HEK293T (cell line): ENCODE results near the gene VPS16.

Source experiments
- CTCF ChIA-PET: fragments of 350-600 bp; formaldehyde crosslinking; extraction: SDS; loops from one replicate; lab custom pipeline; 2021; ENCODE audit warnings: antibody characterized with exemption, inconsistent platforms; lab: Yijun Ruan, JAX
- POLR2A ChIA-PET: fragments of 350-600 bp; formaldehyde crosslinking; extraction: SDS; loops from one replicate; lab custom pipeline; 2020; ENCODE audit warnings: antibody characterized with exemption, inconsistent platforms; lab: Yijun Ruan, JAX
- DNase-seq: peaks from one replicate; pipeline ENCODE4 v3.0.0; 2012; ENCODE audit warnings: mixed read lengths; ENCODE audit errors: extremely low spot score
- ARNT ChIP-seq: fragments of 450-650 bp; IDR thresholded peaks from 2 replicates; pipeline ENCODE4 v1.6.1; 2017; ENCODE audit warnings: mild to moderate bottlenecking
- BHLHE40 ChIP-seq: fragments of 450-650 bp; IDR thresholded peaks from 2 replicates; pipeline ENCODE4 v1.6.1; 2016; ENCODE audit warnings: mild to moderate bottlenecking, moderate library complexity, borderline replicate concordance
- CTBP1 ChIP-seq: fragments of 450-650 bp; IDR thresholded peaks from 2 replicates; pipeline ENCODE4 v1.6.1; 2016; ENCODE audit warnings: borderline replicate concordance
- ELF4 ChIP-seq: fragments of 450-650 bp; IDR thresholded peaks from 2 replicates; pipeline ENCODE4 v1.6.1; 2017; ENCODE audit warnings: antibody characterized with exemption
- FOXA1 ChIP-seq: fragments of 450-650 bp; IDR thresholded peaks from 2 replicates; pipeline ENCODE4 v1.6.1; 2016; ENCODE audit warnings: mild to moderate bottlenecking
- FOXK2 ChIP-seq: fragments of 450-650 bp; IDR thresholded peaks from 2 replicates; pipeline ENCODE4 v1.6.1; 2016; ENCODE audit warnings: mild to moderate bottlenecking
- FOXM1 ChIP-seq: fragments of 450-650 bp; IDR thresholded peaks from 2 replicates; pipeline ENCODE4 v1.6.1; 2017; ENCODE audit warnings: mild to moderate bottlenecking, borderline replicate concordance
- HDGF ChIP-seq: fragments of 450-650 bp; IDR thresholded peaks from 2 replicates; pipeline ENCODE4 v1.6.1; 2017; ENCODE audit warnings: antibody characterized with exemption, borderline replicate concordance
- L3MBTL2 ChIP-seq: fragments of 450-650 bp; conservative IDR thresholded peaks from 2 replicates; pipeline ENCODE4 v1.6.1; 2016; ENCODE audit warnings: mild to moderate bottlenecking
- LEF1 ChIP-seq: fragments of 450-650 bp; IDR thresholded peaks from 2 replicates; pipeline ENCODE4 v1.6.1; 2017; ENCODE audit warnings: mild to moderate bottlenecking, borderline replicate concordance
- NFRKB ChIP-seq: fragments of 450-650 bp; IDR thresholded peaks from 2 replicates; pipeline ENCODE4 v1.6.1; 2016; ENCODE audit warnings: mild to moderate bottlenecking, moderate library complexity
- SP1 ChIP-seq: fragments of 450-650 bp; IDR thresholded peaks from 2 replicates; pipeline ENCODE4 v1.6.1; 2017
- SUZ12 ChIP-seq: fragments of 450-650 bp; IDR thresholded peaks from 2 replicates; pipeline ENCODE4 v1.6.1; 2016; ENCODE audit warnings: mild to moderate bottlenecking
- TARDBP ChIP-seq: fragments of 450-650 bp; IDR thresholded peaks from 2 replicates; pipeline ENCODE4 v1.6.1; 2016
- ZNF384 ChIP-seq: fragments of 450-650 bp; IDR thresholded peaks from 2 replicates; pipeline ENCODE4 v1.6.1; 2016
- TF ChIP-seq, protein P1 (sequence below): fragments of 450-650 bp; IDR thresholded peaks from 2 replicates; pipeline ENCODE4 v1.6.1; 2016

VPS16 gene

DNA sequence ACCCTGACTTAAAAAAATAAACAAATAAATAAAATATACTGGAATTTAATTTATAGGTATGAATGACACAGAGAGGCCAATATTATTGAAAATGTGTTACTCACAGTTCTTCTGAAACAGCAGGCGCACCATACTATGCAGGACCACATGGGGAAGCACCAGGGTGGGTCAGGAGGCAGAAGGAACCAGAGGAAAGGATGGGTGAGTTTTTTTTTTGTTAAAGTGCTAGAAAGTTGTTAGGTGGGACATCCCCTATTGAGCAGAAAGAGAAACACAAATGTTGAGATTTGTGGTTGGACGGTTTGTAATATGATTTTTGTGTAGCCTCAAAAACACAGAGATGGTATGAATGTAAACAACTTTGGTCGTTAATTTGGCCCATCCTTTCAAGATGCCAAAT lies 58.7 kb downstream of the VPS16 start:
- ChIA-PET POLR2A (no interaction called here), CTCF (no interaction called here)
- DNase-seq: no peak
- TF ChIP-seq FOXM1 (no peak), SP1 (no peak), NFRKB (no peak), SUZ12 (no peak), HDGF (no peak), TARDBP (no peak), LEF1 (no peak), FOXK2 (no peak), ZNF384 (no peak), ARNT (no peak), BHLHE40 (no peak), FOXA1 (no peak)
- TF ChIP-seq, protein P1, sequence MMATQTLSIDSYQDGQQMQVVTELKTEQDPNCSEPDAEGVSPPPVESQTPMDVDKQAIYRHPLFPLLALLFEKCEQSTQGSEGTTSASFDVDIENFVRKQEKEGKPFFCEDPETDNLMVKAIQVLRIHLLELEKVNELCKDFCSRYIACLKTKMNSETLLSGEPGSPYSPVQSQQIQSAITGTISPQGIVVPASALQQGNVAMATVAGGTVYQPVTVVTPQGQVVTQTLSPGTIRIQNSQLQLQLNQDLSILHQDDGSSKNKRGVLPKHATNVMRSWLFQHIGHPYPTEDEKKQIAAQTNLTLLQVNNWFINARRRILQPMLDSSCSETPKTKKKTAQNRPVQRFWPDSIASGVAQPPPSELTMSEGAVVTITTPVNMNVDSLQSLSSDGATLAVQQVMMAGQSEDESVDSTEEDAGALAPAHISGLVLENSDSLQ: no peak

DNA sequence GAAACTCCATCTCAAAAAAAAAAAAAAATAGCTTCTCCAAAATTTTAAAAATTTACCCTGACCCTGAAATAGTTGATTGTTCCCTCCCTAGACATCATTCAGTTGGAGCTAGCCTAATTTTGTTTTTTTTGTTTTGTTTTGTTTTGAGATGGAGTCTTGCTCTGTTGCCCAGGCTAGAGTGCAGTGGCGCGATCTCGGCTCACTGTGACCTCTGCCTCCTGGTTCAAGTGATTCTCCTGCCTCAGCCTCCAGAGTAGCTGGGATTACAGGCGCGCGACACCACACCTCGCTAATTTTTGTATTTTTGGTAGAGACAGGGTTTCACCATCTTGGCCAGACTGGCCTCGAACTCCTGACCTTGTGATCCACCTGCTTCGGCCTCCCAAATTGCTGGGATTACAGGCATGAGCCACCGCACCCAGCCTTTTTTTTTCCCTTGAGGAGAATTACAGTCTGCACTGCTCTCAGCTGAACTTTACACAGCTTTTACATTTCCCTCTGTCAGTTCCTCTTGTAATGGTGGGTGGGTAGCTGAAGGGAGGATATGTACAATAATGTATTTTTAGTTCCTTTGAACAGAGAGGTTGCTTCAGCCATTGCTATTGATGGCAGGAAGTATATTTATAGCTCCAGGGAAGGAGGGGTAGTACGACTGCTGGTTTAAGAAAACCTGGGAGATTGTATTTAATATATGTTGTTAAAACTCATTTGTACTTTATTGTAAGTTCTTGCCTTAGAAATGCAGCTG lies 60.5 kb downstream of the VPS16 start:
- DNase-seq: no peak
- ChIA-PET CTCF (interaction anchor here (0.6 kb wide), 1 partner anchor 29 kb away, joined by 3 read pairs; no protein-coding TSS in a partner anchor), POLR2A (no interaction called here)
- TF ChIP-seq NFRKB: no peak
- no peak for TF ChIP-seq FOXA1
- no peak for TF ChIP-seq FOXK2
- no peak for TF ChIP-seq TARDBP
- TF ChIP-seq ZNF384: no peak
- no peak for TF ChIP-seq SP1
- TF ChIP-seq ARNT: no peak

DNA sequence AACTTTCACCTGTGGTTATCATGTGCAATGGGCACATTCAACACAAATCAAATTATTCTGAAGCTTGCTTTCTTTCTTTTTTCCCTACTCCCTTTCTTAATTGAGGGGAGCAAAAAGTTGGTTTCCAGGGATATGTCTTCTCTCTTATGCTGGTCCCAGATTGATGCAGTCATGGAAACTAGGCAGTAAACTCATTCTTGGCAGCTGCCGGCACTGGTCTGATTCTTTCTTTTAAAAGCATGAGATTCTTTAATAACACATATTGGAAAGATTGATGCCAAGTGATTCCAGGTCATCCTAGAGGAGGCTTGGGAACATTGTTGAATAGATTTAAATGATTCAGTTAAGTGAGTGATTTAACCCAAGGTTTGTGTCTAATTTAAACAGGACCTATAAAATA lies 61.7 kb downstream of the VPS16 start:
- POLR2A ChIA-PET: no interaction called here
- CTCF ChIA-PET: no interaction called here
- TF ChIP-seq ARNT (no peak), SUZ12 (no peak), LEF1 (no peak), FOXK2 (no peak), FOXA1 (no peak), CTBP1 (no peak), HDGF (no peak), FOXM1 (no peak), TARDBP (no peak)
- TF ChIP-seq, protein P1: no peak
- no peak for DNase-seq

DNA sequence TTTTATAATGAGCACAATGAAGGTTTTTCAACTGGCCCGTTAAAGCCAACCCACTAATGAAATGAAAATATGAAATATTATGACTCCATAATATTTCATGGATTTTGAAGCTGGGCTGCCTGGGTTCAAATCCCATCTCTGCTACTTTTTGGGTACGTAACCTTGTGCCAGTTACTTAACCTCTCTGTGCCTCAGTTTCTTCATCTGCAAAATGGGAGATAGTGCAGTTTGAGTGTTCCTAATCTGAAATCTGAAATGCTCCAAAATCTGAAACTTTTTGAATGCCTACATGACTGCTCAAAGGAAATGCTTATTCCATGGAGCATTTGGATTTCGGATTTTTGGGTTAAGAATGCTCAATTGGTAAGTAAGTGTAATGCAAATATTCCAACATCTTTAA lies 62.3 kb downstream of the VPS16 start:
- TF ChIP-seq ARNT (no peak), ZNF384 (no peak), SUZ12 (no peak), SP1 (no peak), HDGF (no peak), FOXM1 (no peak), BHLHE40 (no peak), FOXK2 (no peak), LEF1 (no peak), TARDBP (no peak), NFRKB (no peak), CTBP1 (no peak), L3MBTL2 (no peak), FOXA1 (no peak), ELF4 (no peak)
- TF ChIP-seq, protein P1: no peak
- no peak for DNase-seq
- ChIA-PET POLR2A (no interaction called here), CTCF (no interaction called here)

DNA sequence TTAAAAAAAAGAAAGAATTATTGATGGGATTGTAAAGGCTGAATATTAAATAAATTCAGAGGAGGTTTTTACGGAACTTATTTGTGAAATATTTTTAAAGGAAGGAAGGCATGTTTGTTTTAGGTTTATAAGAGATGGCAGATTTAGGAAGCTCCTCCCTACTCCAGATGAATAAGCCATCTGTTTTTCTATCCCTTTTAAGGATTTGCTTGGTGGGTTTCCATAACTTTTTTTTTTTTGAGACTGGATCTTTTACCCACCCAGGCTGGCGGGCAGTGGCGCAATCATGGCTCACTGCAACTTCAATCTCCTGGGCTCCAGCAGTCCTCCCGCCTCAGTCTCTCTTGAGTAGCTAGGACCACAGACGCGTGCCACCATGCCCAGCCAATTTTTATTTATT lies 63.1 kb downstream of the VPS16 start:
- no peak for DNase-seq
- CTCF ChIA-PET: no interaction called here
- TF ChIP-seq LEF1 (no peak), NFRKB (no peak), ARNT (no peak), HDGF (no peak), SUZ12 (no peak), SP1 (no peak), CTBP1 (no peak), TARDBP (no peak), BHLHE40 (no peak), ZNF384 (no peak), ELF4 (no peak), FOXM1 (no peak), FOXK2 (no peak), FOXA1 (no peak), L3MBTL2 (no peak)
- TF ChIP-seq, protein P1: no peak
- POLR2A ChIA-PET: interaction anchor here (0.6 kb wide), 1 partner anchor 1554 kb away, joined by 3 read pairs; no protein-coding TSS in a partner anchor
